Liver (tissue), 3 donors: Measurements from ENCODE around the gene SNAPC4.

ENCODE experiments used
- MAX ChIP-seq: IDR thresholded peaks from 2 replicates; pipeline ENCODE4 v1.6.1; 2016; ENCODE audit warnings: antibody characterized with exemption
- RAD21 ChIP-seq, 2 donors: IDR thresholded peaks; 2 replicates each; pipeline ENCODE4 v1.6.1; 2016; ENCODE audit warnings: antibody characterized with exemption in 2 of 2, mild to moderate bottlenecking in 2 of 2
- TAF1 ChIP-seq: conservative IDR thresholded peaks from 2 replicates; pipeline ENCODE4 v1.6.1; 2016; ENCODE audit warnings: antibody characterized with exemption, mild to moderate bottlenecking
- TF ChIP-seq, protein P1 (sequence below): fragments of 150-350 bp; IDR thresholded peaks from 2 replicates; pipeline ENCODE4 v1.5.1; 2017; ENCODE audit warnings: improper control_type of control experiment, low read depth, low read length; ENCODE audit not compliant: missing input control
- donor health status: healthy.
- donor health status: healthy.

DNA sequence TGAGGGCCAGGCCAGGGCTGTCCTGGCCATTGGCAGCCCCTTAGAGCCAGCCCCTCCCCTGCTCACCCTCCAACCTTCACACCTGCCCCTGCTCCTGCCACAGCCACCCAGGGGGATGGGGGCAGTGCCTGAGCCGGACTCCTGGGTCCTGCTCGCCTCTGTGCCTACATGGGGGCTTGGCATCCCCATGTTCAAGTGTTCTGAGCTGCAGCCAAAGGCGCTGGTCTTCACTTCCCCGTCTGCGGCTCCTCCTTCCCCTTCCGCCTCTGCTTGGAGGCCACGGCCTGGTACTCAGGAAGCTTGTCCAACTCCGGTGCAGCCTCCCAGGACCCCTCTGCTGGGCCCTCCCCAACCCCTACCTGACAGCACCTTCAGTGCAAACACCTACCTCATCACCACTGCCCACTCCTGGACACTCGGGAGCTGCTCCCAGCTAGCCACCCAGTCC lies 34.2 kb downstream of the SNAPC4 start:
- TF ChIP-seq, protein P1, sequence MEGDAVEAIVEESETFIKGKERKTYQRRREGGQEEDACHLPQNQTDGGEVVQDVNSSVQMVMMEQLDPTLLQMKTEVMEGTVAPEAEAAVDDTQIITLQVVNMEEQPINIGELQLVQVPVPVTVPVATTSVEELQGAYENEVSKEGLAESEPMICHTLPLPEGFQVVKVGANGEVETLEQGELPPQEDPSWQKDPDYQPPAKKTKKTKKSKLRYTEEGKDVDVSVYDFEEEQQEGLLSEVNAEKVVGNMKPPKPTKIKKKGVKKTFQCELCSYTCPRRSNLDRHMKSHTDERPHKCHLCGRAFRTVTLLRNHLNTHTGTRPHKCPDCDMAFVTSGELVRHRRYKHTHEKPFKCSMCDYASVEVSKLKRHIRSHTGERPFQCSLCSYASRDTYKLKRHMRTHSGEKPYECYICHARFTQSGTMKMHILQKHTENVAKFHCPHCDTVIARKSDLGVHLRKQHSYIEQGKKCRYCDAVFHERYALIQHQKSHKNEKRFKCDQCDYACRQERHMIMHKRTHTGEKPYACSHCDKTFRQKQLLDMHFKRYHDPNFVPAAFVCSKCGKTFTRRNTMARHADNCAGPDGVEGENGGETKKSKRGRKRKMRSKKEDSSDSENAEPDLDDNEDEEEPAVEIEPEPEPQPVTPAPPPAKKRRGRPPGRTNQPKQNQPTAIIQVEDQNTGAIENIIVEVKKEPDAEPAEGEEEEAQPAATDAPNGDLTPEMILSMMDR = no peak
- no peak for TF ChIP-seq MAX
- TF ChIP-seq RAD21 (IDR thresholded peaks at IDR 0.05) = no peak
- no peak for TF ChIP-seq TAF1
